NCI-H146 treated with DMSO at 0.1 percent for 48 hours (cell line): Measurements from ENCODE around the gene ITGBL1.

Experiments used
- DNase-seq: peaks from one replicate; lab custom pipeline; 2025; ENCODE audit not compliant: unreplicated experiment; lab: John Stamatoyannopoulos, UW

Gene ITGBL1

GRCh38 chr13:101452519-101453485, at the start of gene ITGBL1:
Gene ITGBL1 (plus strand): TSS chr13:101452675. CDS start chr13:101452834, 159 bp downstream.
- DNase-seq = no peak

- DNase-seq = no peak
Measured at GRCh38 chr13:101406791-101407190, 45.7 kb upstream of the ITGBL1 start.

- DNase-seq = no peak
Measured at GRCh38 chr13:101408154-101408553, 44.3 kb upstream of the ITGBL1 start.

- no peak for DNase-seq
Measured at GRCh38 chr13:101408992-101409656, 43.4 kb upstream of the ITGBL1 start.

GRCh38 chr13:101412076-101412475, 40.4 kb upstream of the ITGBL1 start:
- no peak for DNase-seq

GRCh38 chr13:101415358-101416174, 36.9 kb upstream of the ITGBL1 start:
- peak; percentile 25 for DNase-seq

GRCh38 chr13:101416181-101417042, 36.1 kb upstream of the ITGBL1 start, which contains the start of gene NALCN:
Gene NALCN (minus strand): TSS chr13:101416508. CDS start chr13:101399126, 17,382 bp downstream.
- peak; percentile 62 for DNase-seq

GRCh38 chr13:101417043-101417406, 35.5 kb upstream of the ITGBL1 start:
- peak; percentile 62 for DNase-seq

GRCh38 chr13:101417501-101417900, 35.0 kb upstream of the ITGBL1 start:
- no peak for DNase-seq

- peak; percentile 24 for DNase-seq
Measured at GRCh38 chr13:101423872-101424271, 28.6 kb upstream of the ITGBL1 start.

- peak; percentile 61 for DNase-seq
Measured at GRCh38 chr13:101424381-101425155, 27.9 kb upstream of the ITGBL1 start.

- DNase-seq = no peak
Measured at GRCh38 chr13:101425156-101425471, 27.4 kb upstream of the ITGBL1 start.

- no peak for DNase-seq
Measured at GRCh38 chr13:101425623-101426022, 26.9 kb upstream of the ITGBL1 start.

GRCh38 chr13:101429733-101430132, 22.7 kb upstream of the ITGBL1 start:
- no peak for DNase-seq

- DNase-seq = no peak
Measured at GRCh38 chr13:101433895-101434294, 18.6 kb upstream of the ITGBL1 start.

GRCh38 chr13:101434486-101434885, 18.0 kb upstream of the ITGBL1 start:
- no peak for DNase-seq

GRCh38 chr13:101447852-101448251, 4.6 kb upstream of the ITGBL1 start:
- DNase-seq = no peak

- DNase-seq = no peak
Measured at GRCh38 chr13:101449790-101450748, 2.4 kb upstream of the ITGBL1 start.
